GM19468 (cell line): ENCODE data around the gene GNG8.
A peak's percentile ranks its signal among the peaks of the same experiment; 100 is the strongest.

Source experiments
- ATAC-seq: cut with Tn5 transposase; IDR thresholded peaks from one replicate; pipeline ENCODE4 v1.9.1; 2021; ENCODE audit warnings: mild to moderate bottlenecking, moderate library complexity, moderate number of reproducible peaks; ENCODE audit not compliant: unreplicated experiment; ENCODE audit errors: extremely low read depth

GNG8 gene

GRCh38 chr19:46606019-46606418 lies 30.0 kb downstream of the GNG8 start:
- no peak for ATAC-seq

DNA sequence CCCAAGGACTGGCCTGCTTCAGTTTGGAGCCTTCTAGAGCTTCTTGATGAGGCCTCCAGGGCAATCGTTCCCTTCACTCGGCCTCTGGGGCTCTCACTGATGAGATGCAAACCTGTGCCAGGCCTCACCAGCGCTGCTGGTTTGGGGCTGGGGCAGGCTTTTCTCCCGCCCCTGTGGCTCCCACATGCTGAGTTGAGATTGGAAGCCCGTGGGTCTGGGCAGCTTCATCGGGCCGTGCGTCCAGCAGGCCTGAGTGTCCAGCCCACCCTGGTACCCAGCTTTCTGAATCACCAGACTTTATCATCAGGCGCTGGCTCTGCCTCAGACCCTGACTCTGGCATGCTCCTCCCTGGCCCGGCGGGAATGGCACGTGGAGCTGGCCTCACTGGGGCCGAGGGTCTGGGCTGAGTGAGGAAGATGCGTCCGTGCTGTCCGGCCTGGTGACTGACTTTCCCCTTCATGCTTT lies 30.6 kb downstream of the GNG8 start:
- no peak for ATAC-seq

GRCh38 chr19:46604781-46605355 lies 31.1 kb downstream of the GNG8 start:
- no peak for ATAC-seq

GRCh38 chr19:46603752-46604231 lies 32.2 kb downstream of the GNG8 start:
- no peak for ATAC-seq

DNA sequence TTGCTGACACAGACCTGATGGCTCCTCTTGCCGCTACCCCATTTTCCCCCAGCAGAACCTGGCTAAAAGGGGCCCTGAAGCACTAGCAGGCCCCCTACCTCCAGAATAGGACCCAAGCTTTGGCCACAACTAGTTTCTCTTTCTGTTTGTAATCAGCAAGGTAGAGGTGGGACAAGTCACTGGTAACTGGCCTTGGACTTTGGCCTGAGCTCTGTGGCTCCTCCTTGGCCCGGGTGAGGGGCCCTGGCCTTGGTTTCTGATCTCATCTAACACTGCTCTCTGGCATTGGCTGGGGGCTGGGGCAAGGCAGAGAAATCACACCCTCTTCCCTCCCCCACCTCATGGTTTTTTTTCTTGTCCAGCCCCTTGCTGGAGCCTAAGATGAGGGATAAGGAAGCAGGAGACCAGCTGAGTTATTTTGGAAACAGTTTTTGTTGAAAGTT lies 32.8 kb downstream of the GNG8 start:
- no peak for ATAC-seq

- ATAC-seq = no peak
Measured at GRCh38 chr19:46602392-46603194, 33.4 kb downstream of the GNG8 start.

DNA sequence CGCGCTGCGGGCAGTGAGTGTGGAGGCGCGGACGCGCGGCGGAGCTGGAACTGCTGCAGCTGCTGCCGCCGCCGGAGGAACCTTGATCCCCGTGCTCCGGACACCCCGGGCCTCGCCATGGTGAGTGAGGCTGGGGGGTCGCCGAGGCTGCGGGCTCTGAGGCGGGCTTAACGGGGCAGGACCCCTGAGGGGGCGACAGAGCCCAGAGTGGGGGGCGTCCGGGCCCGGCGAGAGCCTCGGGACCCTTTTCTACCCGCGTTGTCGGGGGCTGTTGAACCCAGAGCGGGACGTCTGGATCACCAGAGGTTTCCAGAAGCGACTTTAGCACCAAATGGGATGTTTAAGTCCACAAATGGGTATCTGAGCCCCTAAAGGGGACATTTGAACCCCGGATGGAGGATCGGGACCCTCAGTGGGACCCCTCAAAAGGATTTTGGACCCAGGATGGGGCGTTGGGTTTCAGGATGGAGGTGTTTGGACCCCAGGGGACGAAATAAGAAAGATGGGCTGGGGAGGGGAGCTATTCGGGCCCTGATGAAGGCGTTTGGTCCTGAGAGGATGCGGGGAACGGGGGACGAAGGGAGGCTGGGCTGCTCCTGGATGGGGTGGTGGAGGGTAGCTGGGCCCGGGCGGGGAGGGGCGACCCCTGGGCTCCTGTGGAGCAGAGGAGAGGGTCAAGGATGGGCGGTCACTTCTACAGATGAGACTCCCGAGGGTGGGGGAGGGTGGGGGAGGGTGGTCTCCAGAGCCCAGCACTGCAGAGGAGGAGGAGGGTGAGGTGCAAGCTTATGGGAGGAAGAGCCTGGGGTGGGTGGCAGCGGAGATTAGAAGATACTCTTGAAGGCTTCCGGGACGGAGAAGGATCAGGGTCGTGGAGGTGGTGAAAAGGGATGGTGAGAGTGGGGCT lies 34.4 kb downstream of the GNG8 start, which contains the start of gene CALM3:
Gene CALM3, plus strand, starts transcription at position 13 of the 907 bp plus-strand sequence. Its CDS starts 105 bp downstream, at position 118.
- no peak for ATAC-seq

- peak; percentile 50 for ATAC-seq
Measured at GRCh38 chr19:46600384-46601317, 35.4 kb downstream of the GNG8 start.

GRCh38 chr19:46599716-46600373 lies 36.2 kb downstream of the GNG8 start:
- no peak for ATAC-seq

- ATAC-seq = no peak
Measured at GRCh38 chr19:46598372-46598917, 37.6 kb downstream of the GNG8 start.

DNA sequence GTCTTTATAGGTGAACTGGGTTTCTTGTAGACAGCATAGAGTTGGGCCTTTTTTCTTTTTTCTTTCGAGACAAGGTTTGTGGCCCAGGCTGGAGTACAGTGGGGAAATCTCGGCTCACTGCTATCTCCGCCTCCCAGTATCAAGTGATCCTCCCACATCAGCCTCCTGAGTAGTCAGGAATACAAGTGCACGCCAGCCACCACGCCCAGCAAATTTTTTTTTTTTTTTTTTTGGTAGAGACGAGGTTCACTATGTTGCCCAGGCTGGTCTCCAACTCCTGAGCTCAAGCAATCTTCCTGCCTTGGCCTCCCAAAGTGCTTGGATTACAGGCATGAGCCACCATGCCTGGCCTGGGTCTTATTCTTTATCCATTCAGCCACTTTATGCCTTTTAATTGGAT lies 40.0 kb downstream of the GNG8 start:
- no peak for ATAC-seq

GRCh38 chr19:46591870-46592269 lies 44.1 kb downstream of the GNG8 start:
- no peak for ATAC-seq

- ATAC-seq = no peak
Measured at GRCh38 chr19:46591254-46591653, 44.7 kb downstream of the GNG8 start.

- no peak for ATAC-seq
Measured at GRCh38 chr19:46587861-46588260, 48.1 kb downstream of the GNG8 start.

DNA sequence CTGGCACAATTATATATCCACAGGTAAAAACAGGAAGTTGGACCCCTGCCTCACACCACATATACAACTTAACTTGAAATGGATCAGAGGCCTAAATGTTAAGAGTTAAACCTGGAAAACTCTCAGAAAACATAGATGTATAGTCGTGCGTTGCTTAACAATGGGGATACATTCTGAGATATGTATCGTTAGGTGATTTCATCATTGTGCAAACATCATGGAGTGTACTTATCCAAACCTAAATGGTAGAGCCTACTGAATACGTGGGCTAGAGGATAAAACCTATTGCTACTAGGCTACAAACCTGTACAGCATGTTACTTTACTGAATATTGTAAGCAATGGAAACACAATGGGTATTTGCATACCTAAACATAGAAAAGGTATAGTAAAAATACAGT lies 49.7 kb downstream of the GNG8 start:
- no peak for ATAC-seq

DNA sequence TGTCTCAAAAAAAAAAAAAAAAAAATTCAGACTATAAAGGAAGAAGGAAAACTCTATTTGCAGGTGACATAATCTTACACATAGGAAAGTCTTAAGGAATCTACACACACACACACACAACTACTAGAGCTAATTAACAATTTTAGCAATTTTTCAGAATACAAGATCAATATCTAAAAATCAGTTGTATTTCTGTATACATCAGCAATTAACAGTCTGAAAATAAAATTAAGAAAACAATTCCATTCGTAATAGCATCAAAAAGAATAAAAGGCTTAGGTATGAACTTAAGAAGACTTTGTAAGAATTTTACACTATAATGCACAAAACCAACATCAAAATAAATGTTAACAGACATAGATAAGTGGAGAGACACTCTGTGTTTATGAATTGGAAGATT lies 50.5 kb downstream of the GNG8 start:
- ATAC-seq = no peak
